Measurements from ENCODE around the gene SLC35F1.

GRCh38 chr6:117861545-117861944 is 45.5 kb upstream of the SLC35F1 start:
- TF ChIP-seq CHD4 (IDR thresholded peaks at IDR 0.05) = no peak
- no peak for TF ChIP-seq MEF2A (IDR thresholded peaks at IDR 0.05; ENCODE audit: insufficient read depth, low read depth, low read length)
- no peak for TF ChIP-seq EZH2 (IDR thresholded peaks at IDR 0.05; ENCODE audit: borderline replicate concordance, control insufficient read depth, low read depth, low read length)
- TF ChIP-seq SREBF1 (IDR thresholded peaks at IDR 0.05; ENCODE audit: low read length) = no peak
- TF ChIP-seq, protein P1, sequence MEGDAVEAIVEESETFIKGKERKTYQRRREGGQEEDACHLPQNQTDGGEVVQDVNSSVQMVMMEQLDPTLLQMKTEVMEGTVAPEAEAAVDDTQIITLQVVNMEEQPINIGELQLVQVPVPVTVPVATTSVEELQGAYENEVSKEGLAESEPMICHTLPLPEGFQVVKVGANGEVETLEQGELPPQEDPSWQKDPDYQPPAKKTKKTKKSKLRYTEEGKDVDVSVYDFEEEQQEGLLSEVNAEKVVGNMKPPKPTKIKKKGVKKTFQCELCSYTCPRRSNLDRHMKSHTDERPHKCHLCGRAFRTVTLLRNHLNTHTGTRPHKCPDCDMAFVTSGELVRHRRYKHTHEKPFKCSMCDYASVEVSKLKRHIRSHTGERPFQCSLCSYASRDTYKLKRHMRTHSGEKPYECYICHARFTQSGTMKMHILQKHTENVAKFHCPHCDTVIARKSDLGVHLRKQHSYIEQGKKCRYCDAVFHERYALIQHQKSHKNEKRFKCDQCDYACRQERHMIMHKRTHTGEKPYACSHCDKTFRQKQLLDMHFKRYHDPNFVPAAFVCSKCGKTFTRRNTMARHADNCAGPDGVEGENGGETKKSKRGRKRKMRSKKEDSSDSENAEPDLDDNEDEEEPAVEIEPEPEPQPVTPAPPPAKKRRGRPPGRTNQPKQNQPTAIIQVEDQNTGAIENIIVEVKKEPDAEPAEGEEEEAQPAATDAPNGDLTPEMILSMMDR (IDR thresholded peaks at IDR 0.05 in 2 of 3, conservative IDR thresholded peaks at IDR 0.05 in 1 of 3; ENCODE audit: control insufficient read depth in 2 of 3, extremely low read depth in 1 of 3, insufficient read depth in 1 of 3, low read depth in 3 of 3, low read length in 3 of 3) = no peak
- no peak for TF ChIP-seq JUNB (IDR thresholded peaks at IDR 0.05)
- no peak for TF ChIP-seq TCF12 (IDR thresholded peaks at IDR 0.05; ENCODE audit: low read depth, low read length)
- no peak for TF ChIP-seq GABPA (IDR thresholded peaks at IDR 0.05; ENCODE audit: low read depth)
- TF ChIP-seq, protein P2, sequence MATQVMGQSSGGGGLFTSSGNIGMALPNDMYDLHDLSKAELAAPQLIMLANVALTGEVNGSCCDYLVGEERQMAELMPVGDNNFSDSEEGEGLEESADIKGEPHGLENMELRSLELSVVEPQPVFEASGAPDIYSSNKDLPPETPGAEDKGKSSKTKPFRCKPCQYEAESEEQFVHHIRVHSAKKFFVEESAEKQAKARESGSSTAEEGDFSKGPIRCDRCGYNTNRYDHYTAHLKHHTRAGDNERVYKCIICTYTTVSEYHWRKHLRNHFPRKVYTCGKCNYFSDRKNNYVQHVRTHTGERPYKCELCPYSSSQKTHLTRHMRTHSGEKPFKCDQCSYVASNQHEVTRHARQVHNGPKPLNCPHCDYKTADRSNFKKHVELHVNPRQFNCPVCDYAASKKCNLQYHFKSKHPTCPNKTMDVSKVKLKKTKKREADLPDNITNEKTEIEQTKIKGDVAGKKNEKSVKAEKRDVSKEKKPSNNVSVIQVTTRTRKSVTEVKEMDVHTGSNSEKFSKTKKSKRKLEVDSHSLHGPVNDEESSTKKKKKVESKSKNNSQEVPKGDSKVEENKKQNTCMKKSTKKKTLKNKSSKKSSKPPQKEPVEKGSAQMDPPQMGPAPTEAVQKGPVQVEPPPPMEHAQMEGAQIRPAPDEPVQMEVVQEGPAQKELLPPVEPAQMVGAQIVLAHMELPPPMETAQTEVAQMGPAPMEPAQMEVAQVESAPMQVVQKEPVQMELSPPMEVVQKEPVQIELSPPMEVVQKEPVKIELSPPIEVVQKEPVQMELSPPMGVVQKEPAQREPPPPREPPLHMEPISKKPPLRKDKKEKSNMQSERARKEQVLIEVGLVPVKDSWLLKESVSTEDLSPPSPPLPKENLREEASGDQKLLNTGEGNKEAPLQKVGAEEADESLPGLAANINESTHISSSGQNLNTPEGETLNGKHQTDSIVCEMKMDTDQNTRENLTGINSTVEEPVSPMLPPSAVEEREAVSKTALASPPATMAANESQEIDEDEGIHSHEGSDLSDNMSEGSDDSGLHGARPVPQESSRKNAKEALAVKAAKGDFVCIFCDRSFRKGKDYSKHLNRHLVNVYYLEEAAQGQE (IDR thresholded peaks at IDR 0.05; ENCODE audit: low read depth, low read length) = no peak
